Esophagus muscularis mucosa (tissue), 4 donors: ENCODE results near the gene CELSR1. TPM values are rescaled to one million over a fixed set of nuclear protein-coding genes. Genes with fewer than 3 reads are reported as not detected.
A peak's percentile ranks its signal among the peaks of the same experiment; 100 is the strongest.

ENCODE experiments used
- DNase-seq: peaks from one replicate; pipeline ENCODE4 v3.0.0-alpha.2; 2017; ENCODE audit errors: extremely low spot score
- H3K27ac ChIP-seq, 4 donors: fragments of 200-600 bp; sonication (generic); replicated peaks in 1 of 4; 1 replicate in 3 of 4; 2 replicates in 1 of 4; pipeline ENCODE4 v1.5.1; 2016 to 2019; ENCODE audit warnings: mild to moderate bottlenecking in 1 of 4
- H3K27me3 ChIP-seq, 4 donors: fragments of 200-600 bp; sonication (generic); one replicate each; pipeline versions ENCODE4 v1.5.1 to v1.6.0; 2016 to 2019
- H3K36me3 ChIP-seq, 4 donors: fragments of 200-600 bp; sonication (generic); one replicate each; pipeline ENCODE4 v1.5.1; 2016 to 2019
- H3K4me1 ChIP-seq, 4 donors: fragments of 200-600 bp; sonication (generic); one replicate each; pipeline ENCODE4 v1.5.1; 2016 to 2019
- H3K4me3 ChIP-seq, 4 donors: fragments of 200-600 bp; sonication (generic); 1 replicate in 2 of 4; 2 replicates in 2 of 4; pipeline ENCODE4 v1.5.1; 2016 to 2019; ENCODE audit warnings: mild to moderate bottlenecking in 4 of 4, moderate library complexity in 1 of 4
- H3K9me3 ChIP-seq, 4 donors: fragments of 200-600 bp; sonication (generic); 1 replicate in 3 of 4; 2 replicates in 1 of 4; pipeline ENCODE4 v1.5.1; 2016 to 2019
- EP300 ChIP-seq: sonication (generic); formaldehyde crosslinking; IDR thresholded peaks from one replicate; pipeline ENCODE4 v1.6.1; 2017; ENCODE audit warnings: antibody characterized with exemption
- POLR2A ChIP-seq: fragments of 450-650 bp; IDR thresholded peaks from one replicate; pipeline ENCODE4 v1.6.1; 2017; ENCODE audit warnings: antibody characterized with exemption, moderate library complexity, mild to moderate bottlenecking, low read depth
- POLR2AphosphoS5 ChIP-seq, 2 donors: sonication (generic); formaldehyde crosslinking; IDR thresholded peaks; one replicate each; pipeline ENCODE4 v1.6.1; 2017; ENCODE audit warnings: antibody characterized with exemption in 2 of 2
- WGBS: methylation state at CpG from one replicate; pipeline ENCODE4 v1.1.5; 2018; 5-methylcytosine and 5-hydroxymethylcytosine counted together
- intact Hi-C: fragments of 100-400 bp; cut with DNase I; formaldehyde crosslinking; loops from one replicate; pipeline ENCODE4 v1.15.1; 2023
- total RNA-seq, 4 donors: library from RNA; depleted of rRNA; stranded (reverse); fragments of >200 nt; gene quantifications; one replicate each; pipeline versions ENCODE4 v1.1.0 to v1.2.1, GENCODE V29; 2016
- TF ChIP-seq, protein P1 (sequence below), 3 experiments: fragments of 200-600 bp in 2 of 3; fragments of 450-650 bp in 1 of 3; sonication (generic) in 2 of 3; IDR thresholded peaks; one replicate each; pipeline ENCODE4 v1.5.1; 2017 to 2019; ENCODE audit warnings: antibody characterized with exemption in 3 of 3, mild to moderate bottlenecking in 2 of 3, moderate library complexity in 1 of 3

CELSR1 gene
- total RNA-seq, 4 donors from 2014 or later, result 2.5 to 2.7 (median 2.6) TPM

DNA sequence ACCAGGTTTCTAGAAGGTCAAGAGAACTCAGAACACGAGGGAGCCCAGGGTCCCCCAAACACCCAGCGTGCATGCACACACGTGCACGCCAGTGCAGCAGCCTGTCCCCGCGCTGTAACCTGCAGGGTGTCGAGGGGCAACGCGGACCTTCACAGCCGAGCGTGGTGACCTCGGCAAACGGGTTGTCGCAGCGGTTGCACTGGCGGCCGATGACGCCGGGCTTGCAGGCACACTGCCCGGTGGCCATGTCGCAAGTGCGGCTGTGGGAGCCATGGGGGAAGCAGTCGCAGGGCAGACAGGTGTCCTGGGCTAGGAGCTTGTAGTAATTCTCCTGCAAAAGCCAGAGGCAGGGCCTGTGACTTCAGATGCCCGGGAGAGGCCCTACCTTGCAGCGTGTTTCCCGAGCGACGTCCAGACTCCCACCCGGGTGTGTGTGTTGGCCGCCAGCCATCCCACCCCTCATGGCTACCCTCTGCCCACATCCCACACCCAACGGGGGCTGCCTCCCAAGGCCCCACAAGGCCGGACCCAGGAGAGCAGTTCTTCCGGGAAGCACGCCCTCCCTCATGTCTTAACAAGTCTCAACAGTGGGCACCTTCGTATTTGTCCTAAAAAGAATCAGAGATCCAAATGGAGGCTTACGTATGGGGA is 145.8 kb downstream of the CELSR1 start:
- H3K36me3 ChIP-seq, result no peaks in the 10 kb centered on the region
- WGBS, result 93% methylated on average over 20 of the region's 36 CpGs
- intact Hi-C loops, result no loop called here
- peaks cover 0 to 9% (median 2%) of the 10 kb centered on the region in 4 donors for H3K4me1 ChIP-seq
- TF ChIP-seq POLR2AphosphoS5 (IDR thresholded peaks at IDR 0.05), result no peak
- TF ChIP-seq EP300, result no peak
- TF ChIP-seq, protein P1, sequence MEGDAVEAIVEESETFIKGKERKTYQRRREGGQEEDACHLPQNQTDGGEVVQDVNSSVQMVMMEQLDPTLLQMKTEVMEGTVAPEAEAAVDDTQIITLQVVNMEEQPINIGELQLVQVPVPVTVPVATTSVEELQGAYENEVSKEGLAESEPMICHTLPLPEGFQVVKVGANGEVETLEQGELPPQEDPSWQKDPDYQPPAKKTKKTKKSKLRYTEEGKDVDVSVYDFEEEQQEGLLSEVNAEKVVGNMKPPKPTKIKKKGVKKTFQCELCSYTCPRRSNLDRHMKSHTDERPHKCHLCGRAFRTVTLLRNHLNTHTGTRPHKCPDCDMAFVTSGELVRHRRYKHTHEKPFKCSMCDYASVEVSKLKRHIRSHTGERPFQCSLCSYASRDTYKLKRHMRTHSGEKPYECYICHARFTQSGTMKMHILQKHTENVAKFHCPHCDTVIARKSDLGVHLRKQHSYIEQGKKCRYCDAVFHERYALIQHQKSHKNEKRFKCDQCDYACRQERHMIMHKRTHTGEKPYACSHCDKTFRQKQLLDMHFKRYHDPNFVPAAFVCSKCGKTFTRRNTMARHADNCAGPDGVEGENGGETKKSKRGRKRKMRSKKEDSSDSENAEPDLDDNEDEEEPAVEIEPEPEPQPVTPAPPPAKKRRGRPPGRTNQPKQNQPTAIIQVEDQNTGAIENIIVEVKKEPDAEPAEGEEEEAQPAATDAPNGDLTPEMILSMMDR (IDR thresholded peaks at IDR 0.05), result no peak
- no peak for TF ChIP-seq POLR2A
- H3K27me3 ChIP-seq, result no peaks in the 10 kb centered on the region
- H3K9me3 ChIP-seq, result no peaks in the 10 kb centered on the region
- no peak overlapping the region for H3K4me3 ChIP-seq
- no peak overlapping the region for H3K27ac ChIP-seq
- DNase-seq, result no peak

DNA sequence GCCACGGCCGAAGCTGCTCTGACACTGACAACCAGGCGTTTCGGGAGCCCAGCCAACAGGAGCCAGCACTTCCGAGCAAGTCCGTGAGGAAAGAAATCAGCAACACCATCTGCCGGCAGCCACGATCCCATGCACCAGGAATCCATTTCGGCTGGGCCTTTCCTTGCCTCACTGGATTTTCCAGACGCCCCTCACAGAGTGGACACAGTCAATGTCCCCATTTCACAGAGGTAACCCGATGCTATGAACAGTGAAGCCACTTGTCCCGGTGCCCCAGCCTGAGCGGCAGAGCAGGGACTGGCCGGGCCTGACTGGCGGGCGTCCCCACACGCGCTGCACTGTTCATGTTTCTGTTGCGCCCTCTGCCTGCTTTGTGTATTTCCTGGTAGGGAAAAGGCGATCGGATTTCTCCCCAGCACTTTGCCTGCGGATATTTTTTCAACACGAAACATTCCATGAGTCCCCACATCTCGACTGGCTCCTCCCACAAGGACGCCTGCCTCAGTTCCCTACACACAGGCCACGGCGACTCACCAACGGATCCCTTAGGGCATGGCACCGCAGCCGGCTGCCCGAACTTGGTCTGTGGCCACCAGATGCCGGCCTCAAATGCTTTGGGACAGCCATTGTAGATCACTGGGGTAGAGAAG is 146.6 kb downstream of the CELSR1 start:
- H3K27me3 ChIP-seq, result no peaks in the 10 kb centered on the region
- H3K4me1 ChIP-seq, result peaks cover 0 to 9% (median 2%) of the 10 kb centered on the region in 4 donors
- H3K9me3 ChIP-seq, result no peaks in the 10 kb centered on the region
- DNase-seq, result no peak
- peak overlapping the region in 1 of 4 donors; percentile 26 for H3K27ac ChIP-seq
- H3K36me3 ChIP-seq, result no peaks in the 10 kb centered on the region
- WGBS, result 68% methylated on average over 29 of the region's 32 CpGs
- TF ChIP-seq, protein P1 (IDR thresholded peaks at IDR 0.05), result peak; percentile 30 to 53 (median 30)
- TF ChIP-seq POLR2AphosphoS5 (IDR thresholded peaks at IDR 0.05) (no peak), EP300 (no peak), POLR2A (no peak)
- intact Hi-C loops, result no loop called here
- peak overlapping the region in 1 of 4 donors; percentile 24 for H3K4me3 ChIP-seq

DNA sequence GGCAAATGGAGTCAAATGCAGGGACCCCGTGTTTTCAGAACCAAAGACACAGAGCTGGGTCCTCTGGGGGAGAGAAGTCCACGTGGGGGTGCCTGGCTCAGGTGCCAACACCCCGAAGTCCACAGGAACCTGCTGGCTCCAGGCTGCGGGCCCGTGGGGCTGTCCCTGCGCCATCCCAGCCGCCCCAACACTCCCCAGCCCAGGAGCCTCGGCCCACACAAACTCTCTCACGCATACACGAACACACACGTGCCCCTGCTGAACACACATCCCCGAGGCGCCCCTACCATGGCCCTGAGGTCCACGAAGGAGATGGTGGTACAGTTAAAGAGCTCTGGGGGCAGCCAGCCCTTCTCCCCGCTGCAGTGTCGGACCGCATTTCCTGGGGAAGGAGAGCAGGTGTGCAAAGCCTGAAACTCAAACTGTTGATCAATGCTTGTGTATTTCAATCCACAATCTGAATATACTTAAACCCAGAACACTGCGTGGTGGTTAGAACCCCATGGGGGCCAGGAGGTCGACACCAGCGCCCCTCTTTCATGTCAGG is 147.2 kb downstream of the CELSR1 start:
- 79% methylated on average over 20 of the region's 20 CpGs for WGBS
- H3K27ac ChIP-seq, result no peak overlapping the region
- H3K4me3 ChIP-seq, result peak overlapping the region in 1 of 4 donors; percentile 24
- TF ChIP-seq, protein P1 (IDR thresholded peaks at IDR 0.05), result no peak
- TF ChIP-seq POLR2A (no peak), POLR2AphosphoS5 (IDR thresholded peaks at IDR 0.05) (no peak)
- intact Hi-C loops, result no loop called here
- H3K4me1 ChIP-seq, result peaks cover 0 to 9% (median 2%) of the 10 kb centered on the region in 4 donors
- H3K36me3 ChIP-seq, result no peaks in the 10 kb centered on the region
- no peaks in the 10 kb centered on the region for H3K9me3 ChIP-seq
- no peaks in the 10 kb centered on the region for H3K27me3 ChIP-seq
- no peak for DNase-seq

DNA sequence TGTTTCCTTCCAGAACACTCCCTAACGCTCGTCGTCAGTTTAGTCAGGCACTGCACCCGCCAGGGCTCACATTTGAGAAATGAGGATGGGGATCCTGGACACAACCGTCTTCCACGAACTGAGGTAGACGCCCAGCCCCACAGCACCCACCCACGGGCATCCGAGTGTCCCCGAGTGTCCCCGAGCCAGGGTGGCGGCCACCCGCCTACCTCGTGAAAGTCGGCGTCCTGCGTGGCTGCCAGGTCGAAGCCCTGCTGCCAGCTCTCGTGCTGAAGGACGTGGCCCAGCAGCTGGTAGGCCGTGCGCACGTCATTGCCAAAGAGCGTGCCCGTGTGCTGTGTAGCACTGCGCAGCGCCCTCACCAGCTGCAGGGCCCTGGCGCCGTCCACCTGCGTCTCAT is 148.3 kb downstream of the CELSR1 start:
- no peak for DNase-seq
- Histone ChIP-seq H3K36me3 (no peaks in the 10 kb centered on the region), H3K9me3 (no peaks in the 10 kb centered on the region), H3K4me1 (peaks cover 0 to 9% (median 2%) of the 10 kb centered on the region in 4 donors), H3K27me3 (no peaks in the 10 kb centered on the region), H3K27ac (no peak overlapping the region), H3K4me3 (no peak overlapping the region)
- intact Hi-C loops, result no loop called here
- TF ChIP-seq EP300 (no peak), POLR2AphosphoS5 (IDR thresholded peaks at IDR 0.05) (no peak), POLR2A (no peak)
- TF ChIP-seq, protein P1 (IDR thresholded peaks at IDR 0.05), result no peak
- WGBS, result 94% methylated on average over 23 of the region's 30 CpGs
